Retinal pigment epithelial cell (primary cell): ENCODE measurements around the gene CPNE7.

Experiments
- DNase-seq: peaks from one replicate; pipeline ENCODE4 v3.0.0-alpha.2; 2010; ENCODE audit warnings: low read depth
- H3K4me3 ChIP-seq: 2 replicates; pipeline ENCODE4 v1.5.1; 2011; ENCODE audit warnings: mild to moderate bottlenecking, low read length, control low read depth, moderate library complexity
- TF ChIP-seq, protein P1 (sequence below): conservative IDR thresholded peaks from 2 replicates; pipeline ENCODE4 v1.5.1; 2011; ENCODE audit warnings: low read depth, low read length, control low read depth, inconsistent platforms

The CPNE7 gene

GRCh38 chr16:89555780-89556179 lies 19.8 kb upstream of the CPNE7 start:
- no peak overlapping the region for H3K4me3 ChIP-seq
- no peak for DNase-seq
- TF ChIP-seq, protein P1, sequence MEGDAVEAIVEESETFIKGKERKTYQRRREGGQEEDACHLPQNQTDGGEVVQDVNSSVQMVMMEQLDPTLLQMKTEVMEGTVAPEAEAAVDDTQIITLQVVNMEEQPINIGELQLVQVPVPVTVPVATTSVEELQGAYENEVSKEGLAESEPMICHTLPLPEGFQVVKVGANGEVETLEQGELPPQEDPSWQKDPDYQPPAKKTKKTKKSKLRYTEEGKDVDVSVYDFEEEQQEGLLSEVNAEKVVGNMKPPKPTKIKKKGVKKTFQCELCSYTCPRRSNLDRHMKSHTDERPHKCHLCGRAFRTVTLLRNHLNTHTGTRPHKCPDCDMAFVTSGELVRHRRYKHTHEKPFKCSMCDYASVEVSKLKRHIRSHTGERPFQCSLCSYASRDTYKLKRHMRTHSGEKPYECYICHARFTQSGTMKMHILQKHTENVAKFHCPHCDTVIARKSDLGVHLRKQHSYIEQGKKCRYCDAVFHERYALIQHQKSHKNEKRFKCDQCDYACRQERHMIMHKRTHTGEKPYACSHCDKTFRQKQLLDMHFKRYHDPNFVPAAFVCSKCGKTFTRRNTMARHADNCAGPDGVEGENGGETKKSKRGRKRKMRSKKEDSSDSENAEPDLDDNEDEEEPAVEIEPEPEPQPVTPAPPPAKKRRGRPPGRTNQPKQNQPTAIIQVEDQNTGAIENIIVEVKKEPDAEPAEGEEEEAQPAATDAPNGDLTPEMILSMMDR, result no peak

DNA sequence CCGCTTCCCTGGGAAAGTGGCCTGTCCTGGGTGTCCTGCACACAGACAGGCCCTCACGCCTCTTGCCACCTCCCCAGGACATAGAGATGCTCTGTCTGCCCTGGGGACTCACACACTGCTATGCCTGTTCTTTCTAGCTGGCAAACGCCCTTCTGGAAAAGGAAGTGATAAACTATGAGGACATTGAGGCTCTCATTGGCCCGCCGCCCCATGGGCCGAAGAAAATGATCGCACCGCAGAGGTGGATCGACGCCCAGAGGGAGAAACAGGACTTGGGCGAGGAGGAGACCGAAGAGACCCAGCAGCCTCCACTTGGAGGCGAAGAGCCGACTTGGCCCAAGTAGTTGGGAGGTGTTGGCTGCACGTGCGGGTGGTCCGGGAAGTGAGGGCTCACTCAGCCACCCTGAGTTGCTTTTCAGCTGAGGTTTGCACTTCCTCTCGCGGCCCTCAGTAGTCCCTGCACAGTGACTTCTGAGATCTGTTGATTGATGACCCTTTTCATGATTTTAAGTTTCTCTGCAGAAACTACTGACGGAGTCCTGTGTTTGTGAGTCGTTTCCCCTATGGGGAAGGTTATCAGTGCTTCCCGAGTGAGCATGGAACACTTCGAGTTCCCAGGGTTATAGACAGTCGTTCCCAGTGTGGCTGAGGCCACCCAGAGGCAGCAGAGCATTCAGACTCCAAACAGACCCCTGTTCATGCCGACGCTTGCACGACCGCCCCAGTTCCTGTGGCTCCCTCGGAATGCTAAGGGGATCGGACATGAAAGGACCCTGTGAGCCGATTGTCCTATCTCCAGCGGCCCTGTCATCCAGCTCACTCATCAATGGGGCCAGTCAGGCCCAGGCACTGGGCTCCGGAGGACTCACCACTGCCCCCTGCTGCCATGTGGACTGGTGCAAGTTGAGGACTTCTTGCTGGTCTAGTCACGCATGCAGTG lies 18.5 kb upstream of the CPNE7 start:
- DNase-seq, result no peak
- no peak overlapping the region for H3K4me3 ChIP-seq
- TF ChIP-seq, protein P1, result peak; percentile 83

GRCh38 chr16:89557690-89558490 lies 17.7 kb upstream of the CPNE7 start:
- DNase-seq, result no peak
- TF ChIP-seq, protein P1, result no peak
- no peak overlapping the region for H3K4me3 ChIP-seq

DNA sequence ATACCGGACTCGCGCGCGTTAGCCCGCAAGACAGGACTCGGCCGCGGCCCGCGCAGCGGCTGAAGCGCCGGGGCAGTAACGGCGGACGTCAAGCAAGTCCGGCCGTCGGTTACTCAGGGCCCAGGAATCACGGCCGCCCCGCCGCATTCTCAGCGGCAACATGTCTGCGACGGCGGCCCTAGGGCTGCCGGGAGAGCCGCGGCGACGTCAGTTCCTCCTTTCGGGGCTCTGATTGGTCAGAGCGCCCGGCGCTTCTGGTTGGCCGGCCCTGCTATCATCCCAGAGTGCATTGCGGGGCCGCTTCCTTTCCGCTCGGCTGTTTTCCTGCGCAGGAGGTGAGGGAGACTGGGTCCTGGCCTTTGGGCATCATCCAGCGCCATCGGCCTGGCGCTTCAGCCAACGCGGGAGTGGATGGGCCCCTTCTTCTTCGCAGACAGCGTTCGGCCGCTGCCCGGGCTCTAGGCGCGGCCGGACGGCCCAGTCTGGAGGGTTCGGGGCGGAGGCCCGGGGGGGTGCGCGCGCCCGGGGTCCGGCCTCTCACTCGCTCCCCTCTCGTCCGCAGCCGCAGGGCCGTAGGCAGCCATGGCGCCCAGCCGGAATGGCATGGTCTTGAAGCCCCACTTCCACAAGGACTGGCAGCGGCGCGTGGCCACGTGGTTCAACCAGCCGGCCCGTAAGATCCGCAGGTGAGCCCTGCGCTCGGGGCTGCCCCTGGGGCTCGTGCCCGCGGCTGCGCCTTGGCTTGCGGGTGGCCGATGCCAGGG lies 15.0 kb upstream of the CPNE7 start, which contains the start of gene RPL13:
RPL13 (plus strand) TSS at position 305 of the 764 bp plus-strand sequence; CDS start at position 583, 278 bp downstream.
- DNase-seq, result peak; percentile 84
- TF ChIP-seq, protein P1, result no peak
- H3K4me3 ChIP-seq, result peak within 1 kb of the TSS; percentile 90

DNA sequence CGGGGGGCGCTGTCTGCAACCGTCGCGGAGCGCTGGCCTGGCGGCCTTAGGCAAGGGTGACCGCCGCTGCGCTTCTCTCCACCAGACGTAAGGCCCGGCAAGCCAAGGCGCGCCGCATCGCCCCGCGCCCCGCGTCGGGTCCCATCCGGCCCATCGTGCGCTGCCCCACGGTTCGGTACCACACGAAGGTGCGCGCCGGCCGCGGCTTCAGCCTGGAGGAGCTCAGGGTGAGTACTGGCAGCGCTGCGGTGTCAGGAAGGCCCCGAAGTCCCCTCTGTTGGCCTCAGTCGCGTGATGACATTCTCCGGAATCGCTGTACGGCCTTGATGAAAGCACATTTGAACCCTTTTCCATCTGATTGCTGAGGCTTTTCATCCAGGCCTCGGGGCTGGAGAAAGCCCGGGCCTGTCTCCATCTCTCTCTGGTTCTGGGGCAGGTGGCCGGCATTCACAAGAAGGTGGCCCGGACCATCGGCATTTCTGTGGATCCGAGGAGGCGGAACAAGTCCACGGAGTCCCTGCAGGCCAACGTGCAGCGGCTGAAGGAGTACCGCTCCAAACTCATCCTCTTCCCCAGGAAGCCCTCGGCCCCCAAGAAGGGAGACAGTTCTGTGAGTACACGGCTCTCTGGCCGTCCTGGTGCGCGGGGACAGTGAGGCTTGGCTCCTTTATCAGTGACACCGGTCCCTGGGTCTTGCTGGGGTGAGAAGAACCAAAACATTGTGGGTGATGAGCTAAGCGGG lies 14.2 kb upstream of the CPNE7 start:
- TF ChIP-seq, protein P1, result no peak
- DNase-seq, result no peak
- H3K4me3 ChIP-seq, result peak overlapping the region; percentile 90

DNA sequence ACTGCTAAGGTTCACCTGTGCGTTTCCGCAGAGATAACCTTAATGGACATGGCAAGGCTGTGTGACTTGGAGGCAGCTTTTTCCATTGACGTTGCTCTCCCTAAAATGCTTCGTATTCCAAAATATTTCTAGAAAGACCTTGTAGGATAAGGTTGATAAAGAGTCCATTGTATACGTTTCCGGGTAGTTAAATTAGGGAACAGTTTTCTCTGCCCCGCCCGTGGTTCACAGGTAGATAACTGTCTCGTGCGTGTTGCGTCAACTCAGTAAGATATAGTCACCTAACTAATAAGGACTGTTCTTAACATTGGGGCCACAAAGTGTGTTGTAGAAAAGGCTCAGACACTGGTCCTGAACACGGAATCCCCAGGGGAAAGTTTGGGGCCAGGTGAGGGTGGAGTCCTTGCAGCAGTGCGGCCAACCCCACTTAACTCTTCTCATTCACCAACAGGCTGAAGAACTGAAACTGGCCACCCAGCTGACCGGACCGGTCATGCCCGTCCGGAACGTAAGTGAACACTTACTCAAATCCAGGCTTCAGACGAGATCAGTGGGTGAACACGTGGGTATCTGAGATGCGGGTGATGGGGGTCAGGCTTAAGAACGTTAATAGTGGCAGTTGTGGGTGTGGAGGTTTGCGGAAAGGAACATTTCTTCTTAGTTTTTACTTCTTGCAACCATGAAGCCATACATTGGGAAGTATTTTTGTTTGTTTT lies 13.5 kb upstream of the CPNE7 start:
- DNase-seq, result no peak
- TF ChIP-seq, protein P1, result no peak
- peak overlapping the region; percentile 90 for H3K4me3 ChIP-seq
